ENCODE measurements around the gene NSA2. TPM values are rescaled to one million over a fixed set of nuclear protein-coding genes. Genes with fewer than 3 reads are reported as not detected.
"Not testable (repeated sequence)": the region's sequence is repeated elsewhere in the genome, so short reads cannot be mapped to it uniquely, and the experiment has no call there.

NSA2 gene
- total RNA-seq, 1 experiment from 2014 or later, result 111 TPM

DNA sequence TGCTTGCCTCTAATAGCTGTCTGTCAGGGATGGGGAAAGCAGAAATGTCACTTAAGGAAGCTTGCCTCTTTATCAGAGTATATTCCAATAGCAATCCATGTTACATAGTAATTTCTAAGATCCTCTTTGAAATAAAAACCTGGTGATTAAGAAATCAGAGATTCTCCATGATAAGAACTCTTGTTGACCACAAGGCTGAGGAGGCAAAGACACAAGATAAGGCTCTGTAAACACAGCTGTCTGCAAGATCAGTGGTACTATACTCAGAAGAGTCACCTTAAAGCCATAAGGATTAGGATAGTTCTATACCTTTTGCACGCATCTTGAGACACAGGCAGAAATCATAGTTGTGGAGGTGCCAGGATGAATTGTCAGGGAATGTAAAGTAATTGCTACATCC lies 41.7 kb upstream of the NSA2 start:
- BruUV-seq (replicated peaks), result no TSS peak
- Histone ChIP-seq H3K4me3 (ENCODE audit: low read depth, low read length, poor library complexity, severe bottlenecking) (no peak overlapping the region), H3K27ac (ENCODE audit: low read depth, low read length, poor library complexity, severe bottlenecking) (no peak overlapping the region), H3K9me3 (ENCODE audit: low read depth, low read length, poor library complexity, severe bottlenecking) (no peaks in the 10 kb centered on the region), H3K27me3 (replicated peaks; ENCODE audit: insufficient read depth, low read depth, low read length, poor library complexity) (no peaks in the 10 kb centered on the region), H3K36me3 (ENCODE audit: insufficient read depth, low read length, poor library complexity, severe bottlenecking) (peaks cover 25% of the 10 kb centered on the region), H3K4me1 (ENCODE audit: insufficient read depth, low read length, poor library complexity, severe bottlenecking) (no peaks in the 10 kb centered on the region)
- intact Hi-C loops (cut with micrococcal nuclease; ENCODE audit: unreplicated experiment), result no loop called here
- TF ChIP-seq, protein P1, sequence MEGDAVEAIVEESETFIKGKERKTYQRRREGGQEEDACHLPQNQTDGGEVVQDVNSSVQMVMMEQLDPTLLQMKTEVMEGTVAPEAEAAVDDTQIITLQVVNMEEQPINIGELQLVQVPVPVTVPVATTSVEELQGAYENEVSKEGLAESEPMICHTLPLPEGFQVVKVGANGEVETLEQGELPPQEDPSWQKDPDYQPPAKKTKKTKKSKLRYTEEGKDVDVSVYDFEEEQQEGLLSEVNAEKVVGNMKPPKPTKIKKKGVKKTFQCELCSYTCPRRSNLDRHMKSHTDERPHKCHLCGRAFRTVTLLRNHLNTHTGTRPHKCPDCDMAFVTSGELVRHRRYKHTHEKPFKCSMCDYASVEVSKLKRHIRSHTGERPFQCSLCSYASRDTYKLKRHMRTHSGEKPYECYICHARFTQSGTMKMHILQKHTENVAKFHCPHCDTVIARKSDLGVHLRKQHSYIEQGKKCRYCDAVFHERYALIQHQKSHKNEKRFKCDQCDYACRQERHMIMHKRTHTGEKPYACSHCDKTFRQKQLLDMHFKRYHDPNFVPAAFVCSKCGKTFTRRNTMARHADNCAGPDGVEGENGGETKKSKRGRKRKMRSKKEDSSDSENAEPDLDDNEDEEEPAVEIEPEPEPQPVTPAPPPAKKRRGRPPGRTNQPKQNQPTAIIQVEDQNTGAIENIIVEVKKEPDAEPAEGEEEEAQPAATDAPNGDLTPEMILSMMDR (conservative IDR thresholded peaks at IDR 0.05; ENCODE audit: low read depth, low read length), result no peak
- no peak for TF ChIP-seq EZH2 (IDR thresholded peaks at IDR 0.05; ENCODE audit: borderline replicate concordance, low read depth, low read length, poor library complexity, severe bottlenecking)
- DNase-seq (ENCODE audit: low spot score), result no peak
- ChIA-PET CTCF (interaction anchor here (0.5 kb wide), 1 partner anchor 550 kb away, joined by 3 read pairs; no protein-coding TSS in a partner anchor), POLR2A (ENCODE audit: low non-redundant PET) (no interaction called here)

DNA sequence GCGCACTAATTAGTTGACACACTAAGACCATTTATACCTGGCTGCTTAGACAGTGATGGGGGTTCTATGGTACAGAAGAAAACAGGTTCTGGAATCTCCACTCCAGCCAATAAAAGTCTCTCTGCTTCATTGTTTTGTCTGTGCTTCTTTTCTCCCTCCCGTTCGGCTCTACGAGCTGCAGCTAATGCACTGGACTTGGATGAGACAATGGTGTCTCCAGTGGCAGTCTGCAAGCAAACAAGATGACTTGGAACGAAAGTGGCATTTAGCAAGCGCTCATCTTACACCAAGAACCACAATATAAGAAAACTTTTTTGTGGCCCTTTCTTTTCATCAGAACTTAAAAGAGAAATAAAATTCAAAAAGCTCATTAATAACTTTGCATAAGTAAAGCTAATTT lies 30.3 kb upstream of the NSA2 start:
- H3K27me3 ChIP-seq (replicated peaks; ENCODE audit: insufficient read depth, low read depth, low read length, poor library complexity), result no peaks in the 10 kb centered on the region
- CTCF ChIA-PET, result no interaction called here
- intact Hi-C loops (cut with micrococcal nuclease; ENCODE audit: unreplicated experiment), result no loop called here

DNA sequence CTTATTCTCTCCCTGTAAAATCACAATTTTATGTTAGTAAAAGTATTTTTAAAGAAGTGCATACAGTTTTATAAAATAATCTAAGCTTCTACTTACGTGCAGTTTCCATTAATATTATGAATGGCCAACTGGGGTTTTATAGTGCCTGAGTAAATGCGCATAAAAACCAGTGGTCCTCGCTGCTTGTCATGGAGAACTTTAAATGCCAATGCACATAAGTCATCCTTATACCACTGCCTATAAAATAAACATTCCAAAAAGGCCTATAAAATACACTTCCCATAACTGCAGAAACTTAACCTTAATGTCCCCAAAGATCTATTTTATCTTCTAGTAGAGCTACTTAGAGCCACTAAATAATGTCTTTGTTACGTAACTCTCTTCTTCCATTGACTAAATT lies 28.6 kb upstream of the NSA2 start:
- H3K36me3 ChIP-seq (ENCODE audit: insufficient read depth, low read length, poor library complexity, severe bottlenecking), result peaks cover 46% of the 10 kb centered on the region
- BruUV-seq (replicated peaks), result no TSS peak
- CTCF ChIA-PET, result no interaction called here

More for the DNA sequence above, 30.3 kb upstream of the NSA2 start:
- TF ChIP-seq, protein P1 (conservative IDR thresholded peaks at IDR 0.05; ENCODE audit: low read depth, low read length), result no peak
- no peak for TF ChIP-seq EZH2 (IDR thresholded peaks at IDR 0.05; ENCODE audit: borderline replicate concordance, low read depth, low read length, poor library complexity, severe bottlenecking)
- H3K9me3 ChIP-seq (ENCODE audit: low read depth, low read length, poor library complexity, severe bottlenecking), result no peaks in the 10 kb centered on the region
- H3K4me1 ChIP-seq (ENCODE audit: insufficient read depth, low read length, poor library complexity, severe bottlenecking), result no peaks in the 10 kb centered on the region
- H3K4me3 ChIP-seq (ENCODE audit: low read depth, low read length, poor library complexity, severe bottlenecking), result no peak overlapping the region
- no peak overlapping the region for H3K27ac ChIP-seq (ENCODE audit: low read depth, low read length, poor library complexity, severe bottlenecking)
- H3K36me3 ChIP-seq (ENCODE audit: insufficient read depth, low read length, poor library complexity, severe bottlenecking), result peaks cover 45% of the 10 kb centered on the region
- no TSS peak for BruUV-seq (replicated peaks)
- POLR2A ChIA-PET (ENCODE audit: low non-redundant PET), result no interaction called here
- DNase-seq (ENCODE audit: low spot score), result no peak

DNA sequence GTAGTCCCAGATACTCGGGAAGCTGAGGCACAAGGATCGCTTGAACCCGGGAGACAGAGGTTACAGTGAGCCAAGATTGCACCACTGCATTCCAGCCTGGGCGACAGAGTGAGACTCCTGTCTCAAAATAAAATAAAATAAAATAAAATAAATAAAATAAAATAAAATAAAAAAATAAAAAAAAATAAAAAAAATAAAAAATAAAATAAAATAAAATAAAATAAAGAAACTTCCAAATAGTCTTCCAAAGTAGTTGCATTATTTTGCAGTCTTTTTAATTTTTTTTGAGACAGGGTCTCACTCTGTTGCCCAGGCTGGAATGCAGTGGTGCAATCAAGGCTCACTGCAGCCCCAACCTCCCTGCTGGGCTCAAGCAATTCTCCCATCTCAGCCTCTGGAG lies 18.3 kb upstream of the NSA2 start:
- peaks cover 23% of the 10 kb centered on the region for H3K36me3 ChIP-seq (ENCODE audit: insufficient read depth, low read length, poor library complexity, severe bottlenecking)
- POLR2A ChIA-PET (ENCODE audit: low non-redundant PET); BruUV-seq (replicated peaks); DNase-seq (ENCODE audit: low spot score); intact Hi-C loops (cut with micrococcal nuclease; ENCODE audit: unreplicated experiment); H3K4me1 ChIP-seq (ENCODE audit: insufficient read depth, low read length, poor library complexity, severe bottlenecking); H3K9me3 ChIP-seq (ENCODE audit: low read depth, low read length, poor library complexity, severe bottlenecking); H3K27me3 ChIP-seq (replicated peaks; ENCODE audit: insufficient read depth, low read depth, low read length, poor library complexity); CTCF ChIA-PET; H3K27ac ChIP-seq (ENCODE audit: low read depth, low read length, poor library complexity, severe bottlenecking); H3K4me3 ChIP-seq (ENCODE audit: low read depth, low read length, poor library complexity, severe bottlenecking): not testable (repeated sequence)

More for the DNA sequence above, 28.6 kb upstream of the NSA2 start:
- Histone ChIP-seq H3K27me3 (replicated peaks; ENCODE audit: insufficient read depth, low read depth, low read length, poor library complexity) (no peaks in the 10 kb centered on the region), H3K27ac (ENCODE audit: low read depth, low read length, poor library complexity, severe bottlenecking) (no peak overlapping the region), H3K4me3 (ENCODE audit: low read depth, low read length, poor library complexity, severe bottlenecking) (no peak overlapping the region), H3K4me1 (ENCODE audit: insufficient read depth, low read length, poor library complexity, severe bottlenecking) (no peaks in the 10 kb centered on the region), H3K9me3 (ENCODE audit: low read depth, low read length, poor library complexity, severe bottlenecking) (no peaks in the 10 kb centered on the region)
- no peak for DNase-seq (ENCODE audit: low spot score)
- no peak for TF ChIP-seq EZH2 (IDR thresholded peaks at IDR 0.05; ENCODE audit: borderline replicate concordance, low read depth, low read length, poor library complexity, severe bottlenecking)
- TF ChIP-seq, protein P1 (conservative IDR thresholded peaks at IDR 0.05; ENCODE audit: low read depth, low read length), result no peak
- POLR2A ChIA-PET (ENCODE audit: low non-redundant PET), result no interaction called here
- intact Hi-C loops (cut with micrococcal nuclease; ENCODE audit: unreplicated experiment), result no loop called here
